GM18870 (cell line): ENCODE measurements around the gene GRIK2.

Source experiments
- ATAC-seq: cut with Tn5 transposase; IDR thresholded peaks from one replicate; pipeline ENCODE4 v1.9.1; 2021; ENCODE audit warnings: moderate library complexity; ENCODE audit not compliant: unreplicated experiment

GRIK2 gene

DNA sequence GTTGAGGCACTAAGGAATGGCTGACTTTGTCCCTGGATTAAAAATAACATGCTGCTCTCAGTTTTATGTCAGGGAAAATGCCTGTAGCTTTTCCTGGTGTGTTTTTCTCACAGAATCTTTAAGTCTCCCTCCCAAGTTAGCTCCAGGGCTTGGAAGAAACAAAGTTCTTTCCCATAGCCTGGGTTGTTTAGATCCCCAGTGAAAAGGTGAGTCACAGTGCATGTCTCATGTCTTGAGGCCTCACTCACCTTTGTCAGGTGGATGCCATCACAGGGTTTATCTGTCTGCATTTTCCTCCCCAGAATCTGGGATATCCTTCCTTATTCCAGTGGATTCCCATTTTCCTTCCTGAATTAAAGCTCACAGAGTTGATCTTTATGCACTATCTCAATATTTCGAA, 722.4 kb downstream of the GRIK2 start:
- ATAC-seq = no peak

DNA sequence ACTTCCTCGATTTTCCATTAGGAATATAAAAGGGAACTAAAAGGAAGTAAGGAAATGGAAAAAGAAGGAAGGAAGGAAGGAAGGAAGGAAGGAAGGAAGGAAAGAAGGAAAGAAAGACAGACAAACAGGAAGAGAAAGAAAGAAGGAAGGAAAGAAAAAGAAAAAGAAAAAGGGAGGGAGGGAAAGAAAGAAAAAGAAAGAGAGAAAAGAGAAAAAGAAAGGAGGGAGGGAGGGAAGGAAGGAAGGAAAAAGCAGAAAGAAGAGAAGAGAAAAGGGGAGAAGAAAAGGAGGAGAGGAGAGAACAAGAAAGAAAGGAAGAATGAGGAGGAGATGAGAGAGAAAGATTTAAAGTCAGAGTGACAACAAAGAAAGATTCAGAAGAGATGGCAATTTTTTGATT, 724.5 kb downstream of the GRIK2 start:
- no peak for ATAC-seq
